H1 (cell line): ENCODE measurements around the gene PEX5L. TPM values are rescaled to one million over a fixed set of nuclear protein-coding genes. Genes with fewer than 3 reads are reported as not detected.

Experiments used
- CTCF ChIA-PET: fragments of 300-600 bp; sonication (Branson Sonifier 250); formaldehyde crosslinking; loops from one replicate; lab custom pipeline; 2021; ENCODE audit not compliant: partially characterized antibody; lab: Charles Lee
- POLR2A ChIA-PET: fragments of 300-600 bp; sonication (Branson Sonifier 250); formaldehyde crosslinking; loops from one replicate; lab custom pipeline; 2021; ENCODE audit warnings: inconsistent platforms; ENCODE audit not compliant: partially characterized antibody; lab: Charles Lee
- DNase-seq, 2 experiments: peaks; one replicate each; pipeline versions ENCODE4 v3.0.0 to v3.0.0-alpha.2; 2010 to 2022; ENCODE audit warnings: low spot score in 2 of 2, low read depth in 1 of 2, mixed read lengths in 1 of 2
- FAIRE-seq: peaks from 2 replicates; lab custom pipeline; 2011; peaks lifted over from hg19 to GRCh38; lab: Jason Lieb, UNC
- H2AFZ ChIP-seq: 2 replicates; pipeline ENCODE4 v1.8.1; 2012; ENCODE audit warnings: low read length, inconsistent platforms
- H2AK5ac ChIP-seq: 2 replicates; pipeline ENCODE4 v1.6.1; 2013; ENCODE audit warnings: low read depth, low read length
- H2BK120ac ChIP-seq: replicated peaks from 2 replicates; pipeline ENCODE3; 2013; ENCODE audit warnings: low read depth, low read length, inconsistent platforms
- H2BK12ac ChIP-seq: 2 replicates; pipeline ENCODE4 v1.6.1; 2013; ENCODE audit warnings: low read depth, low read length
- H2BK15ac ChIP-seq: 2 replicates; pipeline ENCODE4 v1.6.1; 2013; ENCODE audit warnings: low read length
- H2BK20ac ChIP-seq: 2 replicates; pipeline ENCODE4 v1.6.1; 2013; ENCODE audit warnings: low read length
- H2BK5ac ChIP-seq: 2 replicates; pipeline ENCODE4 v1.6.1; 2013; ENCODE audit warnings: low read depth, low read length
- H3K14ac ChIP-seq: 2 replicates; pipeline ENCODE4 v1.6.1; 2013; ENCODE audit warnings: inconsistent platforms; ENCODE audit not compliant: insufficient read length
- H3K18ac ChIP-seq: 2 replicates; pipeline ENCODE4 v1.6.1; 2013; ENCODE audit warnings: low read length; ENCODE audit errors: extremely low read depth
- H3K23ac ChIP-seq: 2 replicates; pipeline ENCODE4 v1.6.1; 2013; ENCODE audit warnings: inconsistent platforms; ENCODE audit not compliant: insufficient read length
- H3K23me2 ChIP-seq: 2 replicates; pipeline ENCODE4 v1.6.1; 2013; ENCODE audit warnings: low read depth, low read length
- H3K27ac ChIP-seq: 2 replicates; pipeline ENCODE4 v1.6.1; 2011; ENCODE audit warnings: low read depth, low read length, inconsistent platforms
- H3K27me3 ChIP-seq, 4 experiments: replicated peaks in 1 of 4; 1 replicate in 1 of 4; 2 replicates in 3 of 4; pipeline versions ENCODE4 v1.6.1 to v1.8.1; 2011 to 2013; ENCODE audit warnings: low read length in 3 of 4, mild to moderate bottlenecking in 3 of 4, inconsistent platforms in 2 of 4, mixed read lengths in 2 of 4, moderate library complexity in 1 of 4; ENCODE audit not compliant: control insufficient read depth in 3 of 4, insufficient read depth in 3 of 4; ENCODE audit errors: extremely low read depth in 1 of 4
- H3K36me3 ChIP-seq, 4 experiments: 2 replicates each; pipeline versions ENCODE4 v1.6.1 to v1.8.1; 2011 to 2013; ENCODE audit warnings: mild to moderate bottlenecking in 4 of 4, low read length in 3 of 4, moderate library complexity in 2 of 4, control low read depth in 1 of 4, inconsistent platforms in 1 of 4; ENCODE audit not compliant: insufficient read depth in 4 of 4, control insufficient read depth in 2 of 4
- H3K4ac ChIP-seq: replicated peaks from 2 replicates; pipeline ENCODE3; 2013; ENCODE audit warnings: low read length, low read depth, mixed read lengths, inconsistent platforms; ENCODE audit not compliant: insufficient read length
- H3K4me1 ChIP-seq, 4 experiments: replicated peaks in 1 of 4; 1 replicate in 1 of 4; 2 replicates in 3 of 4; pipeline versions ENCODE4 v1.6.1 to v1.8.1; 2011 to 2013; ENCODE audit warnings: low read length in 3 of 4, inconsistent platforms in 2 of 4, mixed read lengths in 1 of 4; ENCODE audit not compliant: insufficient read depth in 4 of 4, control insufficient read depth in 3 of 4
- H3K4me2 ChIP-seq, 2 experiments: 2 replicates each; pipeline versions ENCODE4 v1.6.1 to v1.8.1; 2011 to 2013; ENCODE audit warnings: low read depth in 2 of 2, low read length in 2 of 2, control low read depth in 1 of 2, inconsistent platforms in 1 of 2, mild to moderate bottlenecking in 1 of 2; ENCODE audit not compliant: insufficient read depth in 1 of 2
- H3K4me3 ChIP-seq, 4 experiments: fragments of 200-600, 300-600 bp in 1 of 4; sonication (generic), shearing (Covaris generic), sonication (Bioruptor Twin) in 1 of 4; 2 replicates each; pipeline versions ENCODE4 v1.5.1 to v1.8.1; 2011 to 2016; ENCODE audit warnings: low read length in 4 of 4, low read depth in 3 of 4, control low read depth in 2 of 4, inconsistent platforms in 2 of 4, mild to moderate bottlenecking in 2 of 4, mixed read lengths in 1 of 4, moderate library complexity in 1 of 4; ENCODE audit not compliant: insufficient read depth in 2 of 4; ENCODE audit errors: extremely low read depth in 1 of 4
- H3K56ac ChIP-seq: replicated peaks from 2 replicates; pipeline ENCODE3; 2013; ENCODE audit warnings: low read depth, mild to moderate bottlenecking, mixed read lengths, low read length, inconsistent platforms; ENCODE audit not compliant: insufficient read length
- H3K79me1 ChIP-seq: 2 replicates; pipeline ENCODE4 v1.6.1; 2013; ENCODE audit warnings: low read depth, low read length, control low read depth
- H3K79me2 ChIP-seq, 2 experiments: 2 replicates each; pipeline versions ENCODE4 v1.6.1 to v1.8.1; 2012 to 2013; ENCODE audit warnings: low read length in 2 of 2, mild to moderate bottlenecking in 2 of 2, inconsistent platforms in 1 of 2; ENCODE audit not compliant: insufficient read depth in 2 of 2, control insufficient read depth in 1 of 2
- H3K9ac ChIP-seq, 4 experiments: replicated peaks in 1 of 4; 1 replicate in 1 of 4; 2 replicates in 3 of 4; pipeline versions ENCODE4 v1.6.1 to v1.8.1; 2011 to 2013; ENCODE audit warnings: low read depth in 3 of 4, low read length in 3 of 4, control low read depth in 2 of 4, mild to moderate bottlenecking in 2 of 4, moderate library complexity in 2 of 4, inconsistent platforms in 1 of 4; ENCODE audit errors: extremely low read depth in 1 of 4
- H3K9me3 ChIP-seq, 2 experiments: 2 replicates each; pipeline versions ENCODE4 v1.6.1 to v1.8.1; 2012 to 2013; ENCODE audit warnings: mild to moderate bottlenecking in 2 of 2, moderate library complexity in 2 of 2, control low read depth in 1 of 2, inconsistent platforms in 1 of 2, low read depth in 1 of 2, low read length in 1 of 2, mixed read lengths in 1 of 2; ENCODE audit not compliant: insufficient read depth in 2 of 2
- H4K20me1 ChIP-seq, 2 experiments: replicated peaks in 1 of 2; 2 replicates each; pipeline versions ENCODE3 to v1.8.1; 2011 to 2013; ENCODE audit warnings: inconsistent platforms in 2 of 2, low read length in 2 of 2, mild to moderate bottlenecking in 1 of 2; ENCODE audit not compliant: insufficient read depth in 2 of 2, control insufficient read depth in 1 of 2
- H4K5ac ChIP-seq: 2 replicates; pipeline ENCODE4 v1.6.1; 2013; ENCODE audit warnings: low read length, low read depth, mixed read lengths, inconsistent platforms; ENCODE audit not compliant: insufficient read length
- H4K8ac ChIP-seq: 2 replicates; pipeline ENCODE4 v1.8.0; 2013; ENCODE audit warnings: mild to moderate bottlenecking, moderate library complexity, low read length, inconsistent platforms; ENCODE audit not compliant: insufficient read depth; ENCODE audit errors: extremely low read depth
- H4K91ac ChIP-seq: replicated peaks from 2 replicates; pipeline ENCODE3; 2013; ENCODE audit warnings: low read length, mixed read lengths, inconsistent platforms; ENCODE audit not compliant: insufficient read length
- BACH1 ChIP-seq: IDR thresholded peaks from 2 replicates; pipeline ENCODE4 v1.6.1; 2012; ENCODE audit warnings: low read length, improper control_type of control experiment
- BCL11A ChIP-seq, 2 experiments: IDR thresholded peaks; one replicate each; pipeline ENCODE4 v1.6.1; 2011; ENCODE audit warnings: low read depth in 2 of 2, low read length in 2 of 2, mild to moderate bottlenecking in 2 of 2
- CBX5 ChIP-seq: fragments of 300-800, 300-1000 bp; sonication (generic); IDR thresholded peaks from 2 replicates; pipeline ENCODE4 v1.7.1; 2016; ENCODE audit warnings: antibody characterized with exemption, low read length, low read depth
- CHD1 ChIP-seq: IDR thresholded peaks from 2 replicates; pipeline ENCODE4 v1.6.1; 2012; ENCODE audit warnings: low read depth, low read length, improper control_type of control experiment
- CTBP2 ChIP-seq: IDR thresholded peaks from 2 replicates; pipeline ENCODE4 v1.7.0; 2011; ENCODE audit warnings: borderline replicate concordance, mild to moderate bottlenecking, moderate library complexity, mixed read lengths, low read length; ENCODE audit not compliant: insufficient read depth, insufficient read length
- EGR1 ChIP-seq: IDR thresholded peaks from 2 replicates; pipeline ENCODE4 v1.6.1; 2011; ENCODE audit warnings: low read depth, low read length, borderline replicate concordance
- RFX5 ChIP-seq: IDR thresholded peaks from 2 replicates; pipeline ENCODE4 v1.6.1; 2011; ENCODE audit warnings: low read depth, low read length, improper control_type of control experiment, borderline replicate concordance
- TAF7 ChIP-seq: optimal IDR thresholded peaks from 2 replicates; pipeline ENCODE3; 2011; ENCODE audit warnings: low read depth, mild to moderate bottlenecking, inconsistent platforms, low read length, moderate library complexity, borderline replicate concordance
- TBP ChIP-seq: IDR thresholded peaks from 2 replicates; pipeline ENCODE4 v1.6.1; 2011; ENCODE audit warnings: low read depth, low read length, improper control_type of control experiment
- WGBS, 2 experiments: shearing (Covaris generic) in 1 of 2; methylation state at CpG; one replicate each; pipeline versions ENCODE4 v1.1.6 to v1.1.7; 2013 to 2015; ENCODE audit warnings: low lambda C conversion rate in 2 of 2, mixed read lengths in 2 of 2, inconsistent platforms in 1 of 2, low coverage in 1 of 2, missing lambda C conversion rate in 1 of 2; ENCODE audit not compliant: insufficient replicate concordance in 2 of 2, insufficient coverage in 1 of 2, insufficient read length in 1 of 2; ENCODE audit errors: extremely low coverage in 1 of 2, missing lambda C conversion rate in 1 of 2; 5-methylcytosine and 5-hydroxymethylcytosine counted together
- polyA plus RNA-seq, 7 experiments: library from polyadenylated mRNA; depleted of rRNA in 3 of 7; stranded (reverse) in 5 of 7; unstranded in 2 of 7; fragments of >200 nt in 5 of 7; fragments of 200-250 nt in 2 of 7; gene quantifications; 1 replicate in 5 of 7; 2 replicates in 1 of 7; 4 replicates in 1 of 7; pipeline versions ENCODE4 v1.2.1 to v1.2.3, GENCODE V29; 2011 to 2013; ENCODE audit warnings: missing spikeins in 2 of 7, mixed read lengths in 2 of 7
- total RNA-seq: library from RNA; stranded (reverse); fragmentation: NEBNext Ultra II Directional; extraction: Animal tissue kit (Norgen Biotek cat#: 25700); gene quantifications from 2 replicates; pipeline ENCODE4 v1.2.1, GENCODE V29; 2021

The PEX5L gene
- total and polyA plus RNA-seq, 2 of the 8 experiments (the other 6 are each of a cell fraction or from before 2014, with no cell fraction given): 0.80 to 4.2 TPM

DNA sequence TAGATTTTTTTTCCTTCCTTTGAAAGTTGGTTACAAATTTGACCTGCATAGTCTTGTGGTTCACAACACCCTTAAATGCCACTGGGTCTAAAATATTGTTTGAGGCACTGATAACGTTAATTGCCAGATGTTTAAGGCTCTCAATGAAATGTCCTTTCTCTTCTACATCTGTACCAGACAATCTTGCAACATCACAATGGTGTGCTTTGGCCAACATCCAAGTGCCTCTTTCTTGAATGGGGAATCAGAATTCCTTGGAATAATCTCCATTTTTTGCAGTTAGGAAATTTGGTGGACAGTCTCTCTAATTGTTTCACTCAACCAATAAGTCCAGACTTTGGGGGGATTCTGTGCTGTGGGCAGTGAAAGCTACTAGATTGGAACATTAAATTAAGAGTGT is 26.0 kb upstream of the PEX5L start:
- Histone ChIP-seq H3K79me1 (no peaks in the 10 kb centered on the region), H3K23ac (no peak overlapping the region), H3K56ac (no peak overlapping the region), H3K4ac (no peak overlapping the region), H2AK5ac (no peak overlapping the region), H2BK20ac (0 out of 2 replicates have a peak overlapping the region, but pooled peaks have one; percentile 23), H2BK12ac (no peak overlapping the region), H3K4me3 (no peak overlapping the region), H3K9me3 (no peaks in the 10 kb centered on the region), H3K79me2 (no peaks in the 10 kb centered on the region), H3K27me3 (no peaks in the 10 kb centered on the region), H3K23me2 (no peaks in the 10 kb centered on the region), H3K4me1 (peaks cover 0 to 4% (median 0%) of the 10 kb centered on the region in 4 experiments; a peak in 1 of 7 replicates), H4K20me1 (no peaks in the 10 kb centered on the region), H4K5ac (no peak overlapping the region), H3K36me3 (no peaks in the 10 kb centered on the region), H2AFZ (no peak overlapping the region), H3K18ac (no peak overlapping the region), H4K8ac (no peak overlapping the region), H2BK120ac (no peak overlapping the region), H3K27ac (no peak overlapping the region), H2BK15ac (no peak overlapping the region), H3K4me2 (no peak overlapping the region), H4K91ac (no peak overlapping the region), H3K14ac (no peak overlapping the region), H2BK5ac (no peak overlapping the region), H3K9ac (no peak overlapping the region)
- WGBS, 2 experiments: 81% methylated on average over 1 of the region's 1 CpG; no CpG with 5 or more reads in 1 of the 2 experiments
- TF ChIP-seq BCL11A (IDR thresholded peaks at IDR 0.05; ENCODE audit: low read depth in 2 of 2, low read length in 2 of 2) (no peak), TAF7 (no peak), EGR1 (no peak), RFX5 (no peak), BACH1 (no peak), CBX5 (no peak), TBP (no peak), CTBP2 (no peak), CHD1 (no peak)
- ChIA-PET POLR2A (no interaction called here), CTCF (no interaction called here)
- DNase-seq (no peak), FAIRE-seq (no peak)
